Natural killer cell (primary cell): ENCODE measurements around the gene PALM2AKAP2. TPM values are rescaled to one million over a fixed set of nuclear protein-coding genes. Genes with fewer than 3 reads are reported as not detected.

Source experiments
- ATAC-seq, 3 donors: fragments of 150-1000 bp in 2 of 3; fragments of 200-7000 bp in 1 of 3; cut with Tn5 transposase; 1 replicate in 1 of 3; 2 replicates in 2 of 3; pipeline ENCODE4 v1.10.0; 2021; ENCODE audit warnings: mild to moderate bottlenecking in 2 of 3, moderate library complexity in 2 of 3
- DNase-seq, 2 donors: peaks; one replicate each; pipeline versions ENCODE4 v3.0.0 to v3.0.0-alpha.2; 2013 to 2021; ENCODE audit warnings: mixed read lengths in 1 of 2
- H3K27ac ChIP-seq: one replicate; pipeline ENCODE4 v1.5.1; 2013; ENCODE audit warnings: mild to moderate bottlenecking, low read length
- H3K27me3 ChIP-seq: one replicate; pipeline ENCODE4 v1.6.1; 2013; ENCODE audit warnings: low read length; ENCODE audit not compliant: control insufficient read depth, insufficient read depth
- H3K36me3 ChIP-seq: one replicate; pipeline ENCODE4 v1.6.1; 2013; ENCODE audit warnings: low read length; ENCODE audit not compliant: control insufficient read depth, insufficient read depth
- H3K4me1 ChIP-seq: one replicate; pipeline ENCODE4 v1.6.1; 2013; ENCODE audit warnings: low read length; ENCODE audit not compliant: control insufficient read depth, insufficient read depth
- H3K4me3 ChIP-seq: one replicate; pipeline ENCODE4 v1.5.1; 2013; ENCODE audit warnings: low read length
- H3K9me3 ChIP-seq: one replicate; pipeline ENCODE4 v1.6.1; 2013; ENCODE audit warnings: low read length; ENCODE audit not compliant: control insufficient read depth, insufficient read depth
- H3K27ac Mint-ChIP-seq, 2 donors: one replicate each; pipeline ENCODE4 v1.8.0; 2022; ENCODE audit warnings: mild to moderate bottlenecking in 2 of 2, mixed read lengths in 2 of 2, moderate library complexity in 1 of 2
- H3K27me3 Mint-ChIP-seq, 2 donors: one replicate each; pipeline ENCODE4 v1.8.0; 2022; ENCODE audit warnings: low read depth in 2 of 2, mixed read lengths in 2 of 2
- H3K36me3 Mint-ChIP-seq: one replicate; pipeline ENCODE4 v1.8.0; 2022; ENCODE audit warnings: mixed read lengths
- H3K4me1 Mint-ChIP-seq, 2 donors: one replicate each; pipeline ENCODE4 v1.8.0; 2022; ENCODE audit warnings: mixed read lengths in 2 of 2
- H3K4me3 Mint-ChIP-seq: one replicate; pipeline ENCODE4 v1.8.0; 2022; ENCODE audit warnings: mild to moderate bottlenecking, moderate library complexity, mixed read lengths
- H3K9me3 Mint-ChIP-seq, 2 donors: one replicate each; pipeline ENCODE4 v1.8.0; 2022; ENCODE audit warnings: mixed read lengths in 2 of 2
- WGBS: methylation state at CpG from one replicate; pipeline ENCODE4 v1.1.7; 2013; ENCODE audit warnings: missing lambda C conversion rate; ENCODE audit not compliant: insufficient coverage; 5-methylcytosine and 5-hydroxymethylcytosine counted together
- intact Hi-C: fragments of 100-400 bp; cut with micrococcal nuclease; formaldehyde crosslinking; loops from one replicate; pipeline ENCODE4 v1.14.2; 2022
- total RNA-seq, 4 donors: library from RNA; stranded (reverse); fragments of 120-200 nt in 1 of 4; gene quantifications; one replicate each; pipeline versions ENCODE4 v1.2.3 to v1.2.4, GENCODE V29; 2013 to 2022
- TF ChIP-seq, protein P1 (sequence below): fragments of 200-600 bp; IDR thresholded peaks from one replicate; pipeline ENCODE4 v1.8.0; 2022; ENCODE audit warnings: antibody characterized with exemption

The PALM2AKAP2 gene
- total RNA-seq, 3 donors from 2014 or later (not counting 1 experiment from before 2014, with no cell fraction given), result not detected

DNA sequence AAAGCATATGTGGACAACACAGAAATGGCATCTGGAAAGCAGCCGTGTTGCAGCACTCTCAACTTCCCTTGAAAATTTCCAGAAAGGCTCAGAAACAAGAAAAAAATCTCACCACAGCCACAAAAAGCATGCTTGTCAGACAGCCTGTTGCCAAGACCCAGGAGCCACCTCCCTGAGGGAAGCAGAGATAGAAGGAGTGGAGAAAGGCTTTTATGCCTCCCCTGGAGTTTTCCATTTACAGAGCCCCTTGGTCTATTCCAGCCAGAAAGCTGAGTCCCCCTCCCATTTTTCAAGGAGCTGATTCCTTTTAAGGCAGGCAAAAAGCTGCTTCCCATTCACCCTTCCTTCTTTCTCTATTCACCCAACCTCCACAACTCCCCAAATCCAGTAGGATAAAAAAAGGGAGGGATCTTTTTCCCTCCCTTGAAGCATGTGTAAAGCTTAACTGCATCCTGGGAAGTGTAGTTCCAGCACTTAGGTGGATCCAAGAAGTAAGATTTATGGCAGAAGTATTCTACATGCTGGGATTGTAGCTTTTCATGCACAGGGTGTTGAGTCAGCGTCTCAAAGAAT is 37.1 kb upstream of the PALM2AKAP2 start:
- TF ChIP-seq, protein P1, sequence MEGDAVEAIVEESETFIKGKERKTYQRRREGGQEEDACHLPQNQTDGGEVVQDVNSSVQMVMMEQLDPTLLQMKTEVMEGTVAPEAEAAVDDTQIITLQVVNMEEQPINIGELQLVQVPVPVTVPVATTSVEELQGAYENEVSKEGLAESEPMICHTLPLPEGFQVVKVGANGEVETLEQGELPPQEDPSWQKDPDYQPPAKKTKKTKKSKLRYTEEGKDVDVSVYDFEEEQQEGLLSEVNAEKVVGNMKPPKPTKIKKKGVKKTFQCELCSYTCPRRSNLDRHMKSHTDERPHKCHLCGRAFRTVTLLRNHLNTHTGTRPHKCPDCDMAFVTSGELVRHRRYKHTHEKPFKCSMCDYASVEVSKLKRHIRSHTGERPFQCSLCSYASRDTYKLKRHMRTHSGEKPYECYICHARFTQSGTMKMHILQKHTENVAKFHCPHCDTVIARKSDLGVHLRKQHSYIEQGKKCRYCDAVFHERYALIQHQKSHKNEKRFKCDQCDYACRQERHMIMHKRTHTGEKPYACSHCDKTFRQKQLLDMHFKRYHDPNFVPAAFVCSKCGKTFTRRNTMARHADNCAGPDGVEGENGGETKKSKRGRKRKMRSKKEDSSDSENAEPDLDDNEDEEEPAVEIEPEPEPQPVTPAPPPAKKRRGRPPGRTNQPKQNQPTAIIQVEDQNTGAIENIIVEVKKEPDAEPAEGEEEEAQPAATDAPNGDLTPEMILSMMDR, result no peak
- H3K27ac Mint-ChIP-seq, result no peak overlapping the region

GRCh38 chr9:109743696-109744095 is 36.3 kb upstream of the PALM2AKAP2 start:
- Mint-ChIP-seq H3K4me1 (no peaks in the 10 kb centered on the region), H3K36me3 (no peaks in the 10 kb centered on the region)
- WGBS, result 79% methylated on average over 2 of the region's 2 CpGs

More for the DNA sequence above, 37.1 kb upstream of the PALM2AKAP2 start:
- H3K4me1 Mint-ChIP-seq, result no peaks in the 10 kb centered on the region
- ATAC-seq (no peak), DNase-seq (no peak)
- Histone ChIP-seq H3K4me1 (no peaks in the 10 kb centered on the region), H3K36me3 (no peaks in the 10 kb centered on the region), H3K27ac (no peak overlapping the region), H3K4me3 (no peak overlapping the region), H3K9me3 (no peaks in the 10 kb centered on the region), H3K27me3 (no peaks in the 10 kb centered on the region)
- 54% methylated on average over 2 of the region's 2 CpGs for WGBS
- no peaks in the 10 kb centered on the region for H3K36me3 Mint-ChIP-seq
- no peak overlapping the region for H3K4me3 Mint-ChIP-seq
- intact Hi-C loops, result no loop called here
- peaks cover 0 to 6% of the 10 kb centered on the region in 2 donors for H3K27me3 Mint-ChIP-seq
- peaks cover 2 to 3% of the 10 kb centered on the region in 2 donors for H3K9me3 Mint-ChIP-seq

GRCh38 chr9:109745335-109746283 is 34.4 kb upstream of the PALM2AKAP2 start:
- intact Hi-C loops, result no loop called here
- Mint-ChIP-seq H3K36me3 (no peaks in the 10 kb centered on the region), H3K4me1 (no peaks in the 10 kb centered on the region), H3K27ac (no peak overlapping the region), H3K27me3 (peaks cover 0 to 4% of the 10 kb centered on the region in 2 donors), H3K9me3 (peaks cover 0 to 2% of the 10 kb centered on the region in 2 donors), H3K4me3 (no peak overlapping the region)
- no peak for ATAC-seq
- H3K36me3 ChIP-seq, result no peaks in the 10 kb centered on the region
- H3K9me3 ChIP-seq, result no peaks in the 10 kb centered on the region
- WGBS, result 47% methylated on average over 8 of the region's 11 CpGs
- no peak overlapping the region for H3K27ac ChIP-seq
- TF ChIP-seq, protein P1, result no peak
- no peaks in the 10 kb centered on the region for H3K27me3 ChIP-seq
- no peak overlapping the region for H3K4me3 ChIP-seq
- H3K4me1 ChIP-seq, result no peaks in the 10 kb centered on the region
- no peak for DNase-seq

More at GRCh38 chr9:109743696-109744095, 36.3 kb upstream of the PALM2AKAP2 start:
- H3K27ac ChIP-seq, result no peak overlapping the region
- H3K36me3 ChIP-seq, result no peaks in the 10 kb centered on the region
- no peaks in the 10 kb centered on the region for H3K4me1 ChIP-seq
- Mint-ChIP-seq H3K27me3 (peaks cover 0 to 6% of the 10 kb centered on the region in 2 donors), H3K4me3 (no peak overlapping the region), H3K27ac (no peak overlapping the region), H3K9me3 (peaks cover 2 to 3% of the 10 kb centered on the region in 2 donors)
- H3K9me3 ChIP-seq, result no peaks in the 10 kb centered on the region
- H3K27me3 ChIP-seq, result no peaks in the 10 kb centered on the region
- DNase-seq (no peak), ATAC-seq (no peak)
- intact Hi-C loops, result no loop called here
- no peak overlapping the region for H3K4me3 ChIP-seq
- TF ChIP-seq, protein P1, result no peak
